GM18873 (cell line): ENCODE results near the gene PAX3.

Experiments
- ATAC-seq: cut with Tn5 transposase; IDR thresholded peaks from one replicate; pipeline ENCODE4 v1.9.1; 2021; ENCODE audit warnings: mild to moderate bottlenecking, moderate library complexity, moderate number of reproducible peaks; ENCODE audit not compliant: unreplicated experiment, low FRiP score

Gene PAX3

DNA sequence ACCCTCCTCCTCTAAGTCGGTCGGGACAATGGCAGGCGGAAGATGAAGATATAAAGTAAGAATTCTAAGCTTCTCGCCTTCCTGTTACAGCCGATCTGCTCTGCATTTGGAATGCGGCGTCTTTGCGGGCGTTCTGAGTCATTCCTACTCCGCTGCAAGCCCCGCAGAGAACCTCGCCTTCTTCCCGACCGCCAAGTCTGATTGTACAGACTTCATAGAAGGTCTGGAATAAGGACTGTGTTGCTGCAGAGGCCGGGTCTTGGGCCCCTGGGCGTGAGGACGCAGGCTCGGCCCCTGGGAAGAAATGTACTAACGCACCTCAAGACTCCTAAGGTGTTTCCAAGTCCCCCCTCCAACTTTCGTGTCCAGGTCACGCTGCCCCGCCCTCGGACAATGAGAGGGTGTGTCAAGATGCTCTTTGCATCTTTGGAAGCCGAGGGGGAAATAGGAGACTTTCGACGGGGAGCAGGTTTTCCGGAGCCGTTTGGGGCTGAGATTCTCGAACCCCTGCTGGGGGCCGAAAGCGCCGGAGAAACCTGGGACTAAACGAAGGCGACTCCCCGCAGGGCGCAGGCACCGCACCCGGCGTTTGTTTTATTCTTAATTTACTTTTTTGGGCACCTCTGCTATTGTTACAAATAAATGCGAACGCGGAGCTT, 12.7 kb upstream of the PAX3 start:
- no peak for ATAC-seq

DNA sequence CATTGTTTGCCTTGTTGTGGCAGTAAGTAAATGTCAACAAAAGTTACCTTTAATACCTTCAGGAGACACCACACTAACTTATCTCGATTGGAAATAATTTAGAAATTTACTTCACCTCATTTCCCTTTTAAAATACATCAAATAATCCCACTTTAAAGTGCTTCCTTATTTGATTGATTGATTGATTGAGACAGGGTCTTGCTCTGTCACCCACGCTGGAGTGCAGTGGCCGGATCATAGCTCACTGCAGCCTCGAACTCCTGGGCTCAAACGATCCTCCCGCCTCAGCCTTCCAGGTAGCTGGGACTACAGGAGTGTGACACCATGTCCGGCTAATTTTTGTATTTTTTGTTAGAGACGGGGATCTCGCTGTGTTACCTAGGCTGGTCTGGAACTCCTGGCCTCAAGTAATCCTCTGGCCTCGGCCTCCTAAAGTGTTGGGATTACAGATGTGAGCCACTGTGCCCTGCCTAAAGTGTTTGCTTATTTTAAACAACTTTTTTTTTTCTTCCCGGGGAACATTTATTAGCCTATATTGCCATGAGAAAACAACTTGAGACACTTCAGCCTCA, 12.0 kb upstream of the PAX3 start:
- ATAC-seq = no peak

DNA sequence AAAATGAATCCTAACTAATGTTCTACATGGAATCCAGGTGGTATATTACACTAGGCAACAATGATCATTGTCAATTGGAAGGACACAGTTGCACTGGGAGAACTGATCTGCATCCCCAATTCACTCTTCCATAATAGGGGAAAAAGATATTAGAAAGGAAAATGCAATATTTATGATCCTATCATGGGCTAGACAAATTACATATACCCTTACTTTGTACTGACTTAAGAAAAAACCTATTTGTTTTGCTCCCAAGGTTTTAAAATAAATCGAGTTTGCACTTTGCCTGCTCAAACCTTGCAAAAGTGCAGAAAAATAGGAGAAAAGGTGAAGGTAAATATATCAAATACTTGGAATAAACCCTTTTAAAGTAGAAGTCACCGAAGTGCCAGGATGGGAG, 11.0 kb upstream of the PAX3 start:
- ATAC-seq = no peak

DNA sequence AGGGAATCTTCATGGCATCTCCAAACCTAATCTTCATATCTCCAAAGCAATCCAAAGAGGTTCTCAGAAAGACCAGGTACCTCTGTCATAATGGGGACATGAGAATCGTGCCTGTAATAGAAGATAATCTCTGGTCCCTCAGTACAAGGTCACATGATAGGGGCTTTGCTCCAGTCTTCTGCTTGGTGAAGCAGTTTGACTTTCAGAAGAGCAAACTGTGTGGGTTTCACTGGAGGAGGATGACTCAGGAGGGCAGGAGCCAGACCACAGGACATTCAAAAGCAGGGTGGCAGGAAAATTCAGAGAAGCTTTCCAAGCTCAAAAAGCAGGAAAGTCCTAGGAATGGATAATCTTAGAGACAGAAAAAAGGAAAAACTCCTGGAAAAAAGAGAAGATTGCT, 10.6 kb upstream of the PAX3 start:
- ATAC-seq = no peak

DNA sequence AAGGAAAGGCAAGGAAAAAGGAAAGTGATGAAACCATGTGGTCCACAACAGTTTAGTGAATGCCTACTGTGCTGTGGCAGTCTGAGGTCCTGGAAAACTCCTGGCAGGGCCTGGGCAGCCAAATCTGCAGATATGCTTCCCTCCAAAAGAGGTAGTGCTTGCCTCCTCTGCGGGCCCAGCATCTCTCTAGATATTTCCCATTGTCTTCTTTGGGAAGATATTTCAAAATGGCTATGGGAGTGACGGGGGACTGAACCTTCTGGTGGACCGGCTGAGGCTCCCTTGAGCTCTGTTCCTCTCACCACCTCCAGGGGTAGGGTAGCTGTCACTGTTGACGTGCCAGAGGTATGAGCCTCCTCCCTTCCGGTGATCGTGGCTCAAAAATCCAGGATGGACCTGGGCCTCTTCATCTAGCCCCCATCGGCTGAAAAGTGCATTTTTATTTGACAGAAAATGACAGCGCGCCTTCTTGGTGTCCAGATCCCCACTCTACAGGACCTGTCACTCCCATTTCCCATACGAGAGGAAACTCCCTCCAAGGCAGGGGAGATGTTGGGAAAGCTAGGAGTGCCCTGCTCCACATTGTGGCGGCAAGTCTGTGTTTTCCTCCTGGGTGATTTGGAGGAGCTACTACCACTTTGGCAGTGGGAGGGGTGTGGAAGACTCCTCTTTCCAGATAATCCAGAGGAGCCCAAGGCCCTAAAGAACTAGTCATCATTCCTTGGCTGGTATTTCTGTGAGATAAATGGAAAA, 9.4 kb upstream of the PAX3 start:
- no peak for ATAC-seq

DNA sequence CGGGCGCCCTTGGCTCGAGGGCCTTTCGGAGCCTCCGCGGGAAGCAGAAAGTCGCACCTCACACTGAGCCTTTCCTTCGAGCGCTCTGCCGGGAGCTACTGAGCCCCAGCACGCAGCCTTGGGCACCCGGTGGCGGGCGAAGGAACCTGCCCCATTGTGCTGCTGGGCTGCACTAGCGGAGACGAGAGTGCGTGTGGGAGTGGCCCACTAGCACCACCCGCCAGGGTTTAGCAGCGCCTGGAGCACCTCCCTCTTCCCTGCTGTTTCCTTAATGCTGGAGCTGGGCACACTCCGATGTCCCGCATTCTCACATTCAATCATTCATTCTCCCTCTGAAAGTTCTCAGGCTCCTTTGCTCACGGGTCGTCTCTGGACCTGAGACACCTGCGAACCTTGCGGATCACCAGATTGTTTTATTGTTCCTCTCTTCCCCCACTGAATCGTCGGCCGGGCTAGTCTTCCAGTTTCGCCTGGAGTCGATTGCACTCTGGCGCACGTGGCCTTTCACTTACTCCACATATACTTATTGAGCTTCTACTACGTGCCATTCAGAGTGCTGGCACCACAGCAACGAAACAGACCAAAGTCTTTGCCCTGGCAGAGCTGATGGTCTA, 8.5 kb upstream of the PAX3 start:
- no peak for ATAC-seq

DNA sequence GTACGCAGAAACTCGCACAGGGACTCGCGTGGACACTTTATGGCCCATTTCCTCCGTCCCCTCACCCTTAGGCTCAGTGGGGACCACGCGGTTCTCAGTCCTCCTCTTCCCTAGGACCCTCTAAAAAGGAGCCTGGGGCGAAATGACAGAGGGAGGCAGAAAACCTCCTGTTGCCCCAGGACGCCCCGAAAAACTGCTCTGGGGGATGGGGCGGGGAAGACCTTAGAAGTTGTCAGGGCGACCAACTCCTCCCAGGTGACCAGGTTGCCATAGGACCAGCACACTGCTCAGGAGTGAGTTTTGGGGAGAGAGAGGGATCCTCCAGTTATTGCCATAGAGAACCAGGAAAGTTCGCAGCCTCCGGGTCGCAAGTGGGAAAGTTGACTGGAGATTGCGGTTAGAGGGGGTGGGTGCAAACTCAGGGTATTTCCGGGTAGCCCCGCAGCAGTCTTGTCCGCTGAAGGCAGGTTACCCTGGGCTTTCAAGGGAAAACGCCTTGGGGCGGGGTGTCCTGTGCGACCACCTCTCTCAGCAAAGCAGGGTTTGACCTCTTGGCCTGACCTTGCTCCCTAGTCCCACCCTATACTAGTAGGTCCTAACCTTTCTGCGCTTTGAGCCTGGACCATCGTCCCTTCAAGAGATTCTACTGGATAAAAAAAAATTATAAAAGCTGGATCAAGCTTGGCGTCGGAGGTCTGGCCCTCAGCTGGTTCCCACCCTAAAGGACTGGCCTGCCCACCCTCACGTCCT, 7.8 kb upstream of the PAX3 start:
- no peak for ATAC-seq

DNA sequence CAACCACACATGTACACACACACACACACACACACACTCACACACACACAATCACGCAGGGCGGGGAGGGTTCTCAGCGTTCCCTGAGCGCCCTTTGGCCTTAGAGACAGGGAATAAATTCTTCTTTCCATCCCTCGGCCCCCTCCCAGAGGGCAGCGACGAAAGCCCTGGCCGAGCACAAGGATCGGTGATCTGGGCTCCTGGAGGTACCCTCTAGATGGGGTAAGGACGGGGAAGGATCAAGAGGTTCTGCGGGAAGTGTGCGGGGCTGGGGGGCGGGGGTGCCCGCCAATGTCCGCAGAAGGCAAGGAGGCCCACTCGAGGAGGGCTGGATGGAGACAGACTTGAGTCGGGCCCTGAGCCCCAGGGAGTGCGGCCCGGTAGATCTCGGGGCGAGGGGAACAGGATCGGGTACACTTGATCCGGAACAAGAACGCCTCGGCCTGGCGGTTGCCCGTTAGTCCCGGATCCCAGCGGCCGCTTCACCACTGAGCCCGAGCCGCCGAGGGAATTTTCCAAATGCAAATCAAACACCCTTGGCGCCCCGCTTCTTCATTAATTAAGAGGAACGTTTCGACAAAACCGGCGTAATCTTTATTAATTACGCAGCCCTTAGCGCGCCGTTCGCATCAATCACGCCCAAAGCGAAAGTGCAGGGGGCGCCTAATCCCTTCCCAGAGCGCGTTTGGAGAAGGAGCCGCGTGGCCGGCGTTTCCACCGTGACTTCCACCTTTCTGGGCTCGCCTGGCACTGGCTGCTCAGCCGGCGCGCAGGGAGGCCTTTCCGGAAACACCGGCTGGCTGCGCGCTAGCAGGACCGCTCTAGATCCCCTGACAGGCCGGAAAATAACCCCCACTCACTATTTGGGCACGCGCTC, 7.0 kb upstream of the PAX3 start:
- no peak for ATAC-seq

DNA sequence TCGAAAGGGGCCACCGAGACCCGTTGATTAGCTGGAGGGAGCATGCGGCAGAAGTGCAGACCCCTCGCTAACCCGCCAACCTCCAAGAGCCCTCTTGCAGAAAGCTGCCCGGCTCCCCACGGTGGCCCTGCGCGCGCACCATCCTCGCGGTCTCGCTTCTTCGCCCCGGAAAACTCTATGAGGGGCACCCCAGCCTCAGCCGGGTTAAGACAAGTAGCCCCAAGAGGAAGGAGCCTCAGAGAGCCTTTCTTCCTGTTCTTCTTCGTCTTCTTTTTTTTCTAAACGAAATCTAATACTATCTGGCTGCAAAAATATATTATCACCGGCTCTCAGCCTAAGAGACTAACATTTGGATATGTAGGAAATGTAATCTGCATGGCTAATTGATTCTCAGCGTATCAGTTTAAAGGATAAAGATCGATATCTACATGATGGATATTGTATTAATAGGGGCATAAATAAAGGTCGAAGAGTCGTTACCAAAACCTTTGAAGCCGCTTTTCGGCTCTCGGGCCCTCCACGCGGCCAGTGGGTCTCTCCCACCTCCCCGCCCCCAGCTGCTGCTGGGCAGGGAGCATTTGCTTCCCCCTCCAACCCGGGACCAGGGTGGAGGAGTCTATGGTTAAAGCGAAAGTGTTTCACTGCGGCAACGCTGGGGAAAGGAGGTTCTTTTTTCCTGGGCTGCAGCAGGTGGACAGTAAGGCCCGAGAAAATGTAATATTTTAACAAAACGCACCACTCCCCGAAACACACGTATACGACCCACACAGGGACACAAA, 6.1 kb upstream of the PAX3 start:
- ATAC-seq = no peak

DNA sequence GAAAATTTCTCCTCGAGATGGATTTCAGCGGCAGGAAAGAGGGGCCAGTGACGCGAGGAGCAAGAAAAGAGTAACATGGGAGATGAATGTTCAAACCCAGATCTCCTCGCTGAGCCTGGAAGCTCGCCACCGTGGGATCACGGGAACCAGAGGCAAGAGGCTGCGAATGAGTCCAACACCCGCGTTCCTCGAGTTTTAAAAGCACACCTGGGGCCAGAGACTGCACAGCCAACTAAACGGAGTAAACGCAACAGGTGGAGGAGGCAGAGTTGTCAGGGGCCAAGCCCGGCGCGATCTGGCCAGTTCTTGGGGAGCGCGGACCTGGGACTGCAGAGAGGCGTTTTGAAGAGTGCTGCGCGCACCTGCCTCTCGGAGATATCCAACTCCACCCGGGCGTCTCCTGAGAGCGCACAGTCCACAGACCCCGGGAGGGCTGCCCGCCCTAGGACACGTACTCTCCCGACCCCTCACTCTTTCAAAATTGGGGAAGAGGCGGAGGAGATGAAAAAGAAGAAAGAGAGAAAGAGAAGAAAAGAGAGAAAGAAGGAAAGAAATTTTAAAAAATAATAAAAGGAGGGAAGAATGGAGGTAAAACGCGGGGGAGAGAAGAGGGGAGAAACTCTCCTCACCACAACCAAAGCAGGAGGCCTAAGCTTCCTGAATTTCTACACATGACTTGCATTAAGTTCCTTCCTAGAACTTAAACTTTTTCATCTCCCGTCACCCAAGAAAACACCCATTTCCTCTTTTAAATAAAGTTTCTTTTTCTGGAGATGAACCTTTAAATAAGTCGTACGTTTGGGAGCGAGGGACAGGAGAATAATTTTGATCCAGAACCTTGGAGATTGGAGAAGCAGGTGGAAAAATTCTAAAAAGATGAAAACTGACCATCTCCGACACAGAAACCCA, 5.3 kb upstream of the PAX3 start:
- no peak for ATAC-seq

DNA sequence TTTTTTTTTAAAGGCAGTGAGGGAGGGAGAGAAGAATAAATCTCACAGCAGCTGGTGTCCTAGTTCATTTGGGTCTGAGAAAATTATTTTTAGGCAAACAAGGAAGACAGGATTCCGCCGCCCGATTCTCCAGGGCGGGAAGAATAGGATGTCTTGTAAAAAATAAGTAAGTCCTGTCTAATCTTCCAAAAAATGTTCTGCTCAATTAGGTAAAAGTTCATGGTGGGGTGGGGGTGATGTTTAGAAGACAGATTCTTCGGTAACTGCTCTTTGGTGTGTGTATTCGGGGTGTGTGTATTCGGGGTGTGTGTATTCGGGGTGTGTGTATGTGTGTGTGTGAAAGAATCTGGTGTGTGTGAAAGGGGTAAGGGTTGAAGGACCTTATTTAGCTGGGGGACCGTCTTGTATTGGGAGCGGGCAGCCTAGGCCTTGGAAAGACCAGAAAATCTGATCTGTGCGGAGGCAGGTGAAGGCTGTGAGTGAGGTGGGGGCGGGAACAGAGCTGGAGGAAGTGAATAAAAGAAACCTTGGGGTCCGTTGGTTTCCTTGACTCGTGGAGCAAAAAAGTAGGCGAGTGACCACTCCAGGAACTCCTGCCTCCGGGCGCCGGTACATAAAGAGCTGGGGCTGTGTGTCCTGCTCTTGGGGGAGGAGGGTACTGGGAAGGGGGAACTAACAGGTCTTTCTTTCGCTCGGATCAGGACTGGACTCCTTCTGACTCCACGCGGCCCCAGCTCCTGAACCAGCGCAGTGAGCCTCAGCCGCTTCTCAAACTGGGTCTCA, 4.4 kb upstream of the PAX3 start:
- ATAC-seq = no peak

DNA sequence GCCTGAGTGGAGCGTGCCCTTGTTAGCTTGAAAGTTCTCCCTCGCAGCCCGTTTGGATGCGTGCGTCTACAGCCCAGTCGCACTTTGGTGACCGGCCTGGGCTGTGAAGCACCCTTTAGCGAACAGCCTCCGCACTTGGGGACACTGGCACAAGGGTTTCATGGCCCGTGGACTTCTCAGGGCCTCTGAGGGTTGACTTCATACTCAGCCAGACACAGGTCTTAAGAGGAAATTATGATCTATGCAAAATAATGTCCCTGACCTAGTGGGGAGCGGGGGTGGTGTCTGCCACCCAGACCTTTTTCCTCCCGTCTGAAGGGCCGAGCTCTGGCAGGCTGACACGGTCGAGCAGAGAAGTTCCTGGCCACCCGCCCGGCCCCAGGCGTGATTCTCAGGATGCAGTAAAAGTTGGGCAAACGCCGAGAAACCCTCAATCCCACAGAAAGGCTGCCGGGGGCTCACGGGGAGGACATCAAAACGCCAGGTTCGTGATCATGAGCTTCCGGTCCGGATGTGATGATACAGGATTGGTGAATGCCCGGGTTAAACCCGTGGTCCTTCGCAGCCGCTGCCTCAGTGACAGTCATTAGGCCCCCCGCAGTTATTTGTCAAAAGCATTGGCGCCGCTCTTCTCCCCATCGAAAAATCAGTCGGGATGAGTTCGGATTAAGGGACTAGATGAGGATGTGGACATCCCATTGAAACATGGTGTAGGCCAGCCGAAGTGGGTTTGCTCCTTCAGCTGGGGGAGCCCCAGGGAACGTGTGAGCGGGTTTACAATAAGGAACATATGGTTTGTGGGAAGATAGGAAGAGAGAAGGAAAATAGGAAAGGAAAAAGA, 3.6 kb upstream of the PAX3 start:
- no peak for ATAC-seq

DNA sequence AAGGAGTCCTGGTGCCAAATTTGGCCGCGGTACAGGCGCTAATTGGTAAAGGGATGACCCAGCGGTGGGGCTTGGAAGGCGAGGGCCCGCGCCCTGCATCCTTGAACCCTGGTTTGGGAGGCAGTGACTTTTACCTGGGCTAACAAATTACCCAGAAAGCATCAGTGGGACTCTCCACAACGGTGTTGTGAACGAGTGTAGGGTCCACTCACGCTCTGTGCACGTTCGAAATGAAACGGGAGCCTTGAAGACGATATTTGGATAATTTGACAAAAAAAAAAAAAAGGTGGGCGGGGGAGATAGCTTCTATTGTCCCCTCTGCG, 3.0 kb upstream of the PAX3 start:
- ATAC-seq = no peak

DNA sequence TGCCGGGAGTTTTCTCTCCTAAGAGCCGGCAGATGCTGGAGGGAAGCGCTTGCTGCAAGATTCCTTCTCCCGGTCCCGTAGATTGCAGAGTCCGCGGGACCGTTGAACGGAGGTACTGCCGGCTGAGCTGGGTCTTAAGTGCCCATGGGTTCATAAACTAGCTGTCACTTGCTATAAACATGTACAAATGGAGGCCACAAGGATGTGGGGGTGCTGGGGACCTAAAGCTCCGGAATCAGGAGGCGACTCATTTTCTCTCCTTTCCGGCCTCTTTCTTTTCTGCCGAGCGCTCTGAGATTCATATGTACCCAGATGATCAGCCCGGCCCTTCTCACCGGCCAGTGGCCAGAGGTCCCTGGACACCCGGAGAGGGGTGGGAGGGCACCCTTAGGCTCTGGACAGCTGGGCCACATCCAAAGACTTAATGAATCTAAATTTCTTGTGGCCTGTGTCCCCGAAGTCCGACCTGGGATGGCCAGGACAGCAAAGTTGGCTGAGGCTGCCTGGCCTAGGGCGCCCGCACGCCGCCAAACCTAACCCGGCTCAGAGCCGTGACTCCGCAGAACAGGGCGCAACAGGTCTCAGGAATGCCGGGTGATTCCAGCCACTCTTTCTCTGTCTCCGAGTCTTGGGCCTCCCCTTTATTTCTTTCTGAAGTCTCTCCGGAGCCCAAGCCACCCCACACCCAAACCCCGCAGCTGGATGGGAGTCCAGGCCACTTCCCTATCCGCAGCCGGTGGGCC, 2.4 kb upstream of the PAX3 start:
- ATAC-seq = no peak

DNA sequence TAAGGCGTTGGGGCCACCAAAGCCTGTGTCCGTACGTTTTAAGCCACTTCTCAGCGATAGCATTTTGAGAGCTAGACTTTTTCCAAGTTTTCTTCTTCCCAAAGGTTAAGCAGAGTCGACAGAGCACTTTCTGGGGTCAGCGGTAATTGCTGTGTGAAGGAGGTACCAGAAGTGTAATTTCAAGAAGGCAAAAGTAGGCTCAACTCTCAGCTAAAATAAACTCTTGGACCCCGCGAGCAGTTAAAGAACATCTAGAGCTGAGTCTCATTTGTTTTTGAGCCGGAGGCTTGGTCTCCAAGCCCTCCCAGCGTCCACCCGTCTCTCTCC, 1.9 kb upstream of the PAX3 start:
- no peak for ATAC-seq
